ENCODE results near the gene DIO3. TPM values are rescaled to one million over a fixed set of nuclear protein-coding genes. Genes with fewer than 3 reads are reported as not detected.

Gene DIO3
- total RNA-seq, 1 experiment from 2014 or later = 4.9 TPM

- no peak for ATAC-seq
- no peak overlapping the region for H3K9ac ChIP-seq (ENCODE audit: low read length)
- no peaks in the 10 kb centered on the region for H3K4me1 ChIP-seq (ENCODE audit: insufficient read depth, low read length)
- no peaks in the 10 kb centered on the region for H3K9me2 ChIP-seq (replicated peaks; ENCODE audit: low read length)
- TF ChIP-seq EZH2 (IDR thresholded peaks at IDR 0.05; ENCODE audit: low read length, unreplicated experiment) (no peak), EZH2phosphoT487 (IDR thresholded peaks at IDR 0.05; ENCODE audit: borderline replicate concordance, low read length) (no peak), CTCF (conservative IDR thresholded peaks at IDR 0.05; ENCODE audit: low read depth, low read length) (no peak)
- H3K36me3 ChIP-seq (ENCODE audit: low read depth, low read length) = no peaks in the 10 kb centered on the region
- intact Hi-C loops (cut with micrococcal nuclease) = no loop called here
- DNase-seq = no peak
- H3K27ac ChIP-seq (ENCODE audit: low read length) = no peak overlapping the region
- H3K4me3 ChIP-seq (ENCODE audit: low read length) = no peak overlapping the region
- ChIA-PET POLR2A (ENCODE audit: unreplicated experiment) (no interaction called here), CTCF (no interaction called here)
- no peaks in the 10 kb centered on the region for H4K20me1 ChIP-seq (ENCODE audit: low read length)
- H3K4me2 ChIP-seq (ENCODE audit: low read length) = no peak overlapping the region
- H3F3A ChIP-seq (ENCODE audit: low read length, unreplicated experiment) = no peaks in the 10 kb centered on the region
- H2AFZ ChIP-seq (ENCODE audit: low read length) = no peak overlapping the region
- no TSS peak for BruUV-seq (replicated peaks)
- H3K27me3 ChIP-seq (ENCODE audit: low read length) = no peaks in the 10 kb centered on the region
- no peaks in the 10 kb centered on the region for H3K9me3 ChIP-seq (ENCODE audit: low read length)
- H3K79me2 ChIP-seq (ENCODE audit: low read length) = no peaks in the 10 kb centered on the region
Observed at GRCh38 chr14:101535232-101535631, 26.1 kb upstream of the DIO3 start.

- TF ChIP-seq EZH2phosphoT487 (IDR thresholded peaks at IDR 0.05; ENCODE audit: borderline replicate concordance, low read length) (no peak), EZH2 (IDR thresholded peaks at IDR 0.05; ENCODE audit: low read length, unreplicated experiment) (no peak), CTCF (conservative IDR thresholded peaks at IDR 0.05; ENCODE audit: low read depth, low read length) (no peak)
- intact Hi-C loops (cut with micrococcal nuclease) = no loop called here
- Histone ChIP-seq H3K4me3 (ENCODE audit: low read length) (no peak overlapping the region), H3K79me2 (ENCODE audit: low read length) (no peaks in the 10 kb centered on the region), H3K27me3 (ENCODE audit: low read length) (no peaks in the 10 kb centered on the region), H3K9ac (ENCODE audit: low read length) (no peak overlapping the region), H3K9me2 (replicated peaks; ENCODE audit: low read length) (no peaks in the 10 kb centered on the region), H4K20me1 (ENCODE audit: low read length) (no peaks in the 10 kb centered on the region), H3F3A (ENCODE audit: low read length, unreplicated experiment) (no peaks in the 10 kb centered on the region), H3K4me2 (ENCODE audit: low read length) (no peak overlapping the region), H3K9me3 (ENCODE audit: low read length) (no peaks in the 10 kb centered on the region), H3K4me1 (ENCODE audit: insufficient read depth, low read length) (no peaks in the 10 kb centered on the region), H3K36me3 (ENCODE audit: low read depth, low read length) (no peaks in the 10 kb centered on the region), H3K27ac (ENCODE audit: low read length) (no peak overlapping the region), H2AFZ (ENCODE audit: low read length) (no peak overlapping the region)
- no peak for ATAC-seq
- DNase-seq = no peak
- CTCF ChIA-PET = no interaction called here
- POLR2A ChIA-PET (ENCODE audit: unreplicated experiment) = no interaction called here
- BruUV-seq (replicated peaks) = no TSS peak
Observed at GRCh38 chr14:101535701-101536207, 25.5 kb upstream of the DIO3 start.

GRCh38 chr14:101537286-101537685, 24.0 kb upstream of the DIO3 start:
- H3F3A ChIP-seq (ENCODE audit: low read length, unreplicated experiment) = no peaks in the 10 kb centered on the region
- DNase-seq = no peak
- no peaks in the 10 kb centered on the region for H3K4me1 ChIP-seq (ENCODE audit: insufficient read depth, low read length)
- TF ChIP-seq EZH2phosphoT487 (IDR thresholded peaks at IDR 0.05; ENCODE audit: borderline replicate concordance, low read length) (no peak), EZH2 (IDR thresholded peaks at IDR 0.05; ENCODE audit: low read length, unreplicated experiment) (no peak), CTCF (conservative IDR thresholded peaks at IDR 0.05; ENCODE audit: low read depth, low read length) (no peak)
- no peaks in the 10 kb centered on the region for H3K36me3 ChIP-seq (ENCODE audit: low read depth, low read length)
- no peak overlapping the region for H2AFZ ChIP-seq (ENCODE audit: low read length)
- no peaks in the 10 kb centered on the region for H4K20me1 ChIP-seq (ENCODE audit: low read length)
- CTCF ChIA-PET = no interaction called here
- BruUV-seq (replicated peaks) = no TSS peak
- H3K27ac ChIP-seq (ENCODE audit: low read length) = no peak overlapping the region
- intact Hi-C loops (cut with micrococcal nuclease) = no loop called here
- no peaks in the 10 kb centered on the region for H3K79me2 ChIP-seq (ENCODE audit: low read length)
- no peak overlapping the region for H3K4me3 ChIP-seq (ENCODE audit: low read length)
- H3K9me2 ChIP-seq (replicated peaks; ENCODE audit: low read length) = no peaks in the 10 kb centered on the region
- H3K4me2 ChIP-seq (ENCODE audit: low read length) = no peak overlapping the region
- H3K9ac ChIP-seq (ENCODE audit: low read length) = no peak overlapping the region
- ATAC-seq = no peak
- POLR2A ChIA-PET (ENCODE audit: unreplicated experiment) = no interaction called here
- H3K27me3 ChIP-seq (ENCODE audit: low read length) = no peaks in the 10 kb centered on the region
- no peaks in the 10 kb centered on the region for H3K9me3 ChIP-seq (ENCODE audit: low read length)
